Central memory CD8-positive, alpha-beta T cell (primary cell): ENCODE results near the gene ADRB1.

Experiments
- ATAC-seq: fragments of 150-1000 bp; cut with Tn5 transposase; replicated peaks from 2 replicates; pipeline ENCODE4 v1.10.0; 2022; ENCODE audit warnings: mild to moderate bottlenecking, moderate FRiP score, moderate number of reproducible peaks; ENCODE audit not compliant: poor library complexity, severe bottlenecking; ENCODE audit errors: extremely low read depth
- DNase-seq, 2 donors: peaks; one replicate each; pipeline ENCODE4 v3.0.0; 2021; ENCODE audit warnings: low spot score in 2 of 2
- H3K27ac Mint-ChIP-seq: one replicate; pipeline ENCODE4 v1.8.0; 2022; ENCODE audit warnings: low read depth, mild to moderate bottlenecking, moderate library complexity, mixed read lengths
- H3K27me3 Mint-ChIP-seq: one replicate; pipeline ENCODE4 v1.8.0; 2022; ENCODE audit warnings: mixed read lengths
- H3K36me3 Mint-ChIP-seq: one replicate; pipeline ENCODE4 v1.8.0; 2022; ENCODE audit warnings: mild to moderate bottlenecking, moderate library complexity, mixed read lengths; ENCODE audit not compliant: insufficient read depth
- H3K4me1 Mint-ChIP-seq: one replicate; pipeline ENCODE4 v1.8.0; 2022; ENCODE audit warnings: mixed read lengths
- H3K4me3 Mint-ChIP-seq: one replicate; pipeline ENCODE4 v1.8.0; 2022; ENCODE audit warnings: mild to moderate bottlenecking, moderate library complexity, mixed read lengths
- H3K9me3 Mint-ChIP-seq: one replicate; pipeline ENCODE4 v1.8.0; 2022; ENCODE audit warnings: mixed read lengths

The ADRB1 gene

DNA sequence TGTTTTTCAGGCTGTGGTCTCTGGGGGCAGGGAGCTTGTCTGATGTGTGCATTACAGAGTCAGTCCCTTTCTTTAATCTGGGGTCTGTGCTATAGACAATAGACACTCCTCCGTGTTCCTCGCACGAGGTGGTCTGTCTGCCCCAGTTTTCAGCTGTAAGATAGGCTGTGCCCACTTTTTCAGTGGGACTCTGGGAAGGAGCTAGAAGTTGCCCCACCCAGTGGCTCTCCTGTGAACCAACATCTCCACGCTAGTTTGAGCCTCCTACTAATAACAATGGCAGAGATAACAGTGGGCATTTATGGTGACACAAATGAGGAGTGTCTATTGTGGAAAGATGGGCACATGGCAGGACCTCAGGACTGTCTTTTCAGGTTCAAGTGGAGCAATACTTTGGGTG lies 44.0 kb downstream of the ADRB1 start:
- no peaks in the 10 kb centered on the region for H3K9me3 Mint-ChIP-seq
- no peaks in the 10 kb centered on the region for H3K4me1 Mint-ChIP-seq
- H3K36me3 Mint-ChIP-seq = no peaks in the 10 kb centered on the region
- no peaks in the 10 kb centered on the region for H3K27me3 Mint-ChIP-seq
- H3K4me3 Mint-ChIP-seq = no peak overlapping the region
- DNase-seq = no peak
- no peak for ATAC-seq
- H3K27ac Mint-ChIP-seq = no peak overlapping the region

GRCh38 chr10:114094795-114095194 lies 51.1 kb downstream of the ADRB1 start:
- Mint-ChIP-seq H3K4me1 (peaks cover 44% of the 10 kb centered on the region), H3K27ac (peak overlapping the region; percentile 41), H3K27me3 (peaks cover 1% of the 10 kb centered on the region), H3K9me3 (no peaks in the 10 kb centered on the region), H3K4me3 (no peak overlapping the region), H3K36me3 (no peaks in the 10 kb centered on the region)
- DNase-seq (no peak), ATAC-seq (no peak)

GRCh38 chr10:114095559-114096337 lies 52.1 kb downstream of the ADRB1 start:
- H3K9me3 Mint-ChIP-seq = no peaks in the 10 kb centered on the region
- no peaks in the 10 kb centered on the region for H3K36me3 Mint-ChIP-seq
- H3K4me3 Mint-ChIP-seq = peak overlapping the region; percentile 54
- ATAC-seq (peak; percentile 83), DNase-seq (no peak)
- H3K4me1 Mint-ChIP-seq = peaks cover 53% of the 10 kb centered on the region
- peak overlapping the region; percentile 80 for H3K27ac Mint-ChIP-seq
- H3K27me3 Mint-ChIP-seq = peaks cover 11% of the 10 kb centered on the region
